Ovary (tissue), 3 donors: ENCODE measurements around the gene ANKLE1.
A peak's percentile ranks its signal among the peaks of the same experiment; 100 is the strongest.

ENCODE experiments used
- CTCF ChIP-seq, 3 donors: fragments of 450-650 bp in 2 of 3; fragments of 200-600 bp in 1 of 3; IDR thresholded peaks; one replicate each; pipeline versions ENCODE4 v1.5.1 to v1.8.0; 2016 to 2022; ENCODE audit warnings: antibody characterized with exemption in 3 of 3, mild to moderate bottlenecking in 1 of 3
- EP300 ChIP-seq: sonication (generic); formaldehyde crosslinking; IDR thresholded peaks from one replicate; pipeline ENCODE4 v1.6.1; 2017; ENCODE audit warnings: antibody characterized with exemption
- POLR2A ChIP-seq: fragments of 450-650 bp; IDR thresholded peaks from one replicate; pipeline ENCODE4 v1.6.1; 2017; ENCODE audit warnings: antibody characterized with exemption, mild to moderate bottlenecking, moderate library complexity
- donor health status: DM: no; HTN: no; CAD: no.

- TF ChIP-seq POLR2A (no peak), EP300 (no peak), CTCF (IDR thresholded peaks at IDR 0.05) (peak; percentile 48 to 77 (median 63))
Measured at GRCh38 chr19:17260842-17261325, 20.8 kb upstream of the ANKLE1 start.
